ENCODE data around the gene CHRNB2.

CHRNB2 gene

GRCh38 chr1:154611150-154611862 is 43.7 kb downstream of the CHRNB2 start:
- no peak for DNase-seq

GRCh38 chr1:154614247-154614646 is 46.7 kb downstream of the CHRNB2 start:
- DNase-seq, result no peak

GRCh38 chr1:154614901-154615300 is 47.3 kb downstream of the CHRNB2 start:
- DNase-seq, result no peak

GRCh38 chr1:154615411-154615810 is 47.8 kb downstream of the CHRNB2 start:
- DNase-seq, result no peak

- no peak for DNase-seq
Observed at GRCh38 chr1:154616659-154617345, 49.2 kb downstream of the CHRNB2 start.

- no peak for DNase-seq
Observed at GRCh38 chr1:154619181-154619948, 51.8 kb downstream of the CHRNB2 start.

GRCh38 chr1:154620751-154621150 is 53.2 kb downstream of the CHRNB2 start:
- no peak for DNase-seq

- no peak for DNase-seq
Observed at GRCh38 chr1:154621875-154622274, 54.3 kb downstream of the CHRNB2 start.

- no peak for DNase-seq
Observed at GRCh38 chr1:154622503-154623039, 55.0 kb downstream of the CHRNB2 start.

- no peak for DNase-seq
Observed at GRCh38 chr1:154623358-154623757, 55.8 kb downstream of the CHRNB2 start.

- no peak for DNase-seq
Observed at GRCh38 chr1:154624746-154625643, 57.4 kb downstream of the CHRNB2 start.

GRCh38 chr1:154626456-154627256 is 59.1 kb downstream of the CHRNB2 start:
- no peak for DNase-seq

- DNase-seq, result peak; percentile 93
Observed at GRCh38 chr1:154627257-154628120, 59.9 kb downstream of the CHRNB2 start.

- DNase-seq, result no peak
Observed at GRCh38 chr1:154628121-154628405, 60.5 kb downstream of the CHRNB2 start.

- DNase-seq, result no peak
Observed at GRCh38 chr1:154629061-154629674, 61.6 kb downstream of the CHRNB2 start.
